PFSK-1 (cell line): ENCODE measurements around the gene YBX2.

Source experiments
- SIN3A ChIP-seq: IDR thresholded peaks from 2 replicates; pipeline ENCODE4 v1.6.1; 2012; ENCODE audit warnings: mild to moderate bottlenecking, low read length, moderate library complexity, borderline replicate concordance; ENCODE audit not compliant: insufficient read depth
- TAF1 ChIP-seq: IDR thresholded peaks from 2 replicates; pipeline ENCODE4 v1.6.1; 2012; ENCODE audit warnings: low read length, control low read depth, borderline replicate concordance; ENCODE audit not compliant: insufficient read depth

DNA sequence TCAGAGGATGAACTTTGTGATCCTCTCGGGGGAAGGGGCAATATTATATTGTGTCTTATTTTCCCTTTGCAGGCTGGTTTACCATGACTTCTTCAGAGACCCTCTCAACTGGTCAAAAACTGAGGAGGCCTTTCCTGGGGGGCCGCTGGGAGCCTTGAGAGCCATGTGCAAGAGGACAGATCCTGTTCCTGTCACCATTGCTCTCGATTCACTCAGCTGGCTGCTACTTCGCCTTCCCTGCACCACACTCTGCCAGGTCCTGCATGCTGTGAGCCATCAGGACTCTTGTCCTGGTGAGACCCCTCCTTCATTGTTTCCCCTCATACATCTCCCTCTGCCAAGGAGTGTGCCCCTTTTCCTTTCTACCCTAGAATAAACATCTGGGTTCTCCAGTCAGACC is 39.9 kb downstream of the YBX2 start:
- no peak for TF ChIP-seq TAF1
- no peak for TF ChIP-seq SIN3A
